Epidermal melanocyte (primary cell): ENCODE measurements around the gene KCTD15.

Experiments used
- DNase-seq: peaks from one replicate; pipeline ENCODE4 v3.0.0; 2011; ENCODE audit warnings: low spot score; ENCODE audit not compliant: insufficient read length

KCTD15 gene

DNA sequence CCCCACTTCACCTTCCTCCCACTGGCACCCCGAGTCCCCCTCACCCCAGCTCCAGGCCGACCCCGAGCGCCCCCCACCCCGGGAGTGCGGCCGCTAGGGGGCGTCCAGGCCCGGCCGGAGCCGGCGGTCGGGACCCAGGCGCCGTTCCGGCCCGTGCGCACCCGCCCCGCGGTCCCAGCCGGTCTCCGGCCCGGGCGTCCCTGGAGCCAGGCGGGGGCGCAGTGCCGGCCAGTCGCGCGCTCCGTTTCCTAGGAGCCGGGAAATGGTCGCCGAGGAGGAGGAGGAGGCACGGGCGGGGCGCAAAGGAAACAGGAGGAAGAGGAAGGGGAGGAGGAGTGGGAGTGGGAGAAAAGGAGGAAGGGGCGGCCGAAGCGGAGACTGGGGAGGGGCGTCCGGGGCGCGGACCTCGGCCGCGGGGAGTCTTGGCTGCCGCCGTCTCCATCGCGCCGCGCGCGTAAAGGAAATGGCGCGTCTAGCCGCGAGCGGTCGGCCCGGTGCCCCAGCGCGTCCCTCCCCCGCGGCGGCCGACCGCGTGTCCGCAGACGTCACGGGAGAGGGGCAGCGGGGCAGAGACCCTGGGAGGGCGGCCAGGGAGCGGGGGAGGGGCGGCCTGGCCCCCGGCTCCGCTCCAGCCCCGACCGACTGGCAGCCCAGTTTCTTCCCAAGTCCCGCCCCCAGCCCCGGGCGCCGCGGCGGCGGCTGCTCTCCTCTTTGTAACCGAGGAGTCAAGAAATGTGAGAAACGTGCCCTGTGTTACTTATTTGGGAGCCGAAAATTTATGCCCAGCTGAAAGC lies 1.1 kb upstream of the KCTD15 start:
- peak; percentile 82 for DNase-seq

- peak; percentile 34 for DNase-seq
Measured at GRCh38 chr19:33797802-33798671, 1.4 kb downstream of the KCTD15 start.

GRCh38 chr19:33798681-33799111 lies 2.0 kb downstream of the KCTD15 start:
- DNase-seq = peak; percentile 32

- no peak for DNase-seq
Measured at GRCh38 chr19:33799476-33799875, 2.8 kb downstream of the KCTD15 start.

DNA sequence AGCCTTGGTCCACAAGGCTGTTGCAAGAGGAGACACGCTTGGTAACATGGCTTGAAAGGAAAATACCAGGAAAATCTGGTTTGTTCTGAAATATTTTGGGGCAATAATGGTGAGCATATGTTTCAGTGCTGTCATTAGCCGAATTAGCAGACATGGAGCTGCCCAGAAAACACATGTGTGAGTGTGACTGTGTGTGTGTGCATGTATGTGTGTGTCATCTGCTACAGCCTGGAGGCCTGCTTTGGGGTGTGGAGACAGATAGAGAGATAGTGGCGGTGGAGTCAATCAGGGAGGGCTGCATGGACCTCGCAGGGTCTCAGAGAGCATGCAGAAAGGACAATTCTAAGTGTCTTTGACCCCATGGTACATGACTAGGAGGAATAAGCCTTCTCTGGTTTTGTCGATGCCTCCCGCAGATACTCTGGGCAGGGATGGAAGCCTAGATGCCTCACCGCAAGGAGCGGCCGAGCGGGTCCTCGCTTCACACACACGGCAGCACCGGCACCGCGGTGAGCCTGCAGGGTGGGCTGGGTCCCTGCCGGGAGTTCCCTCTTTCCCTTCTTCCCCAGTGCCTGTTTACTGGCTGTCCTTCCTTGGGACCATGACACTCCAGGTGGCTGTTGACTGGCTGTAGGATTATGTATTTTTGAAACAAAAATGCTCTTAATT lies 3.5 kb downstream of the KCTD15 start:
- no peak for DNase-seq

GRCh38 chr19:33801411-33801810 lies 4.7 kb downstream of the KCTD15 start:
- DNase-seq = no peak

DNA sequence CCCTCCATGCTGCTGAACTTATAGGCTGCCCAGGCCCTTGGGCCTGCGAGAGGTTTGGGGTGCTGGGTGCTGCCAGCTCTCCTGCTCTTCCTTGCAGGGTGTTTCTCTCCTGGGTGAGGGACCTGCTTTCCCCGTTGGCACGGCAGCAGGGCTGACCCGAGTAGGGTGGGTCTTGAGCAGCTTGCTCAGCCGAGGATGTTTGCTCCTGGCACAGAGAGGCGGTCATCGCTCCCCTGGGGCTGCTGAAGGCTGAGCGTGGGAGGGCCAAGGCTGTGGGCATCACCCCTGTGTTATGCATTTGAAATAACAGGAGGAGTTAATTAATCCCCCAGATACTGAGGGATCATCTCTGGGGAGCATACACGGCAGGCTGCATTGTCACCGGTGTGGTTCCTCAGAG lies 5.3 kb downstream of the KCTD15 start:
- no peak for DNase-seq

- no peak for DNase-seq
Measured at GRCh38 chr19:33802801-33803200, 6.1 kb downstream of the KCTD15 start.

DNA sequence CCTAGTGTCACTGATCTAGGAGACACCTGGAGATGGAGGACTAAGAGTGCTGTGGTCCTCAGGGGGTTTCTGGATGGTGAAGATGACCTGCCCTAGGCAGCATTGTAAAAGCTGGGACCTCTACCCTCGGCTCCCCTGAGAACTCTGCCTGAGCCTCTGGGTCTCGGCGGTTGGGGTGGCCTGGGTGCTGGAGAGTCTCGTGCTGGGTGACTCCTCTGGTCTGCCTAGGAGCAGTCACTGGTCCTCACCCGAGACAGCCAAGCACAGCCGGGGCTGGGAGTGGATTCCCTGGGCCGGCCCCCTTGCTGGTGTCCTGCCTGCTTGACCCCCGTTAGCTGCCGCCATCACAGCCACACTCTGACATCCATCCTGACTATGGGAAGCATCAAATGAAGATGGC lies 6.7 kb downstream of the KCTD15 start:
- DNase-seq = no peak

- DNase-seq = no peak
Measured at GRCh38 chr19:33804021-33804799, 7.5 kb downstream of the KCTD15 start.

DNA sequence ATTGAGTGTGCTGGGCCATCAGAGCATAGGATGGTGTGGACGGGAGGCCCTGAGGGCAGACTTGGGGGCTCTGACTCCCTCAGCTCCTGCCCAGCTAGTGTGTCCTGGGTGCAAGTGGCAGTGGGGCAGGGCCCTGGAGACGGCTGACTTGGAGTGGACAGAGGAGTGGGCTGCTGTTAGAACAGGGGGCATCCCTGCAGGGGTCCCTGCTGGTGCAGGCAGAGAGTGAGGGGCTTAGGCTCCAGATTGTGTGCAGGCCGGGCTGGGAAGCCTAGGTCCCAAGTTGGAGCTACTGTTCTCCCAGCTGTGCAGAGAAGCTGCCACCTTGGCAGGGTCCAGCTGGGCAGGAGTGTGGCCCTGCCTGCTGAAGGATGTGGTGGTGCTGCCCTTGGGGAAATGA lies 8.6 kb downstream of the KCTD15 start:
- DNase-seq = no peak

- no peak for DNase-seq
Measured at GRCh38 chr19:33805840-33806433, 9.3 kb downstream of the KCTD15 start.

DNA sequence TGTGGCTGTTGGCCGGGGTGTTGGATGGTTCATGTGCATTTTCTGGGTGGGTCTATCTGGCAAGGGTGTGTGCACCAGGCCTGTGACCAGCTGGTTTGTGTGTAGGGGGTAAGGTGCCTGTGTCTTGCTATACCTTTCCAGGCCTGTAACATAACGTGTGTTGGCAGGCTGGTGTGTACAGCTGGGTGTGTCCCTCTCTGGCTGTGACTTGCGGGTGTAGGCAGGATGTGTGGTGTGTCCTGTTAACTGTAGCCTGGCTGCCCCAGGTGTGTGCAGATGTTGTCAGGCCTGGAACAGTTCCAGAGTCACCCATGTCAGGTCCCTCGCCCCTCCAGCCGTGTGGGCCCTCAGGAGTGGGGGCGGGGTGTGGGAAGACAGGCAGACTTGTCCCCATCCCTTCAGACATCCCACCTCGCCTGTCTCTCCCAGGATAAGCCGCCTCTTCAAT lies 9.8 kb downstream of the KCTD15 start:
- DNase-seq = no peak

GRCh38 chr19:33808399-33808798 lies 11.7 kb downstream of the KCTD15 start:
- no peak for DNase-seq

DNA sequence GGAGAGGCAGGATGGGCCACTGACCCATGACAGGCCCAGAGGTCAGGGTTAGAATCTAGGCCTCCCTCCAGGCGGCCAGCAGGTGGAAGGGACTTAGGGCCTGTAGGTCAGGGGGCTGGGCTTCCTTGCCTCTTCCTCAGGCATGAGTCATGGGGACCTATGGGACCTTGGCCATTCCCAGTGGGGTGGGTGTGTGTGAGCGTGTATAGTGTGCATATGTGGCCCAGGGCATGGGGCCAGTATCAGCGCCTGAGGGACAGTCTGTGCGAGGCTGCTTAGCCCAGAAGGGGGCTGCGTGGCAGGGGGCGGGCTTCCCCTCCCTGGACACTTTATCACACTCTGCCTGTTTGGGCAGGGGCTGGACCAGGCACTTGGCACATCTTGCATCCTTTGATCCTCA lies 13.3 kb downstream of the KCTD15 start:
- DNase-seq = no peak

- no peak for DNase-seq
Measured at GRCh38 chr19:33810821-33811220, 14.2 kb downstream of the KCTD15 start.

DNA sequence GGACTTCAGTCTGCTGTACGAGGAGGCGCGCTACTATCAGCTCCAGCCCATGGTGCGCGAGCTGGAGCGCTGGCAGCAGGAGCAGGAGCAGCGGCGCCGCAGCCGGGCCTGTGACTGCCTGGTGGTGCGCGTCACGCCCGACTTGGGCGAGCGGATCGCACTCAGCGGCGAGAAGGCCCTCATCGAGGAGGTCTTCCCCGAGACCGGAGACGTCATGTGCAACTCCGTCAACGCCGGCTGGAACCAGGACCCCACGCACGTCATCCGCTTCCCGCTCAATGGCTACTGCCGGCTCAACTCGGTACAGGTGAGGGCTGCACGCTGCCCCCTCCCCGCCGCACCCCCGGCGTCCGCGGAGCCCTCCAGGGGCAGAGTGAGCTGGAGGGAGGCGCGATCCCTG lies 14.6 kb downstream of the KCTD15 start:
- DNase-seq = no peak

GRCh38 chr19:33811736-33812387 lies 15.2 kb downstream of the KCTD15 start:
- no peak for DNase-seq

GRCh38 chr19:33812388-33813330 lies 16.0 kb downstream of the KCTD15 start:
- DNase-seq = no peak
